Keratinocyte (primary cell): ENCODE measurements around the gene RGS3.

ENCODE experiments used
- CTCF ChIP-seq, 3 experiments: IDR thresholded peaks in 1 of 3; conservative IDR thresholded peaks in 1 of 3; optimal IDR thresholded peaks in 1 of 3; 2 replicates in 2 of 3; 3 replicates in 1 of 3; pipeline versions ENCODE3 to v1.5.1; 2011; ENCODE audit warnings: low read length in 3 of 3, mild to moderate bottlenecking in 3 of 3, moderate library complexity in 2 of 3, control low read depth in 1 of 3, inconsistent platforms in 1 of 3; ENCODE audit not compliant: insufficient read depth in 2 of 3; ENCODE audit errors: extremely low read depth in 1 of 3
- EZH2 ChIP-seq: IDR thresholded peaks from one replicate; pipeline ENCODE4 v1.6.1; 2012; ENCODE audit warnings: inconsistent platforms, mild to moderate bottlenecking, low read length, moderate library complexity

DNA sequence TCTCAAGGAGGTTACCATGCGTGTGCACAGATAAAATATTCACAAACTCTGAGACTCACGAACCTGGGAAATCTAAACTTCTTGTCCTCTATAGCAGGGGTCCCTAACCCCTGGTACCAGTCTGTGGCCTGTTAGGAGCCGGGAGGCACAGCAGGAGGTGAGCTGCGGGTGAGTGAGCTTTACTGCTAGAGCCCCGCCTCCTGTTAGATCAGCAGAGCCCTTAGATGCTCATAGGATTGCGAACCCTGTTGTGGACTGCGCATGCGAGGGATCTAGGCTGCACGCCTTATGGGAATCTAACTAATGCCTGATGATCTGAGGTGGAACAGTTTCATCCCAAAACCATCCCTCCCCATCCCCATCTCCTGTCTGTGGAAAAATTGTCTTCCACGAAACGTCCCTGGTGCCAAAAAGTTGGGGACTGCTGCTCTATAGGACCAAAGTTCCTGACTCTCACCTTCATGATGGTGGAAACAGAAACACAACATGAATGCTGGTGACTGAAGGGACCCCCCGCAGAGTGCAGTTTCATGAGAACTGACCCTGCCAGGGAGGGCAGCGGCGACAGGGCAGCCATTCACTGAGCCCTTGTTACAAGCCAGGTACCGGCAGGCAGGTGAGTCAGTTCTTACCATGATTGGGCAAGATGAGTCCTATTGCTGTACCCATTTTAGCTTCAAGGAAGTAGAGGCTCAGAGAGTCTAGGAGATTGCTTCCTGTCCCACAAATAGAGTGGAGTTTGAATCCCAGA lies 181.9 kb downstream of the RGS3 start:
- TF ChIP-seq CTCF (optimal IDR thresholded peaks at IDR 0.05 in 1 of 3, IDR thresholded peaks at IDR 0.05 in 1 of 3, conservative IDR thresholded peaks at IDR 0.05 in 1 of 3; ENCODE audit: extremely low read depth in 1 of 3, insufficient read depth in 2 of 3, low read length in 3 of 3) = no peak
- TF ChIP-seq EZH2 = no peak
